ENCODE measurements around the gene VAV3.

GRCh38 chr1:107789817-107790524 is 175.0 kb downstream of the VAV3 start:
- no peak for TF ChIP-seq CTCF (IDR thresholded peaks at IDR 0.05)
- TF ChIP-seq POLR2AphosphoS5 (IDR thresholded peaks at IDR 0.05), result no peak
- no peak for TF ChIP-seq POLR2A (IDR thresholded peaks at IDR 0.05; ENCODE audit: low read depth)
